ENCODE data around the gene DTL.
"Not testable (repeated sequence)": the region's sequence is repeated elsewhere in the genome, so short reads cannot be mapped to it uniquely, and the experiment has no call there.

DTL gene, protein sequence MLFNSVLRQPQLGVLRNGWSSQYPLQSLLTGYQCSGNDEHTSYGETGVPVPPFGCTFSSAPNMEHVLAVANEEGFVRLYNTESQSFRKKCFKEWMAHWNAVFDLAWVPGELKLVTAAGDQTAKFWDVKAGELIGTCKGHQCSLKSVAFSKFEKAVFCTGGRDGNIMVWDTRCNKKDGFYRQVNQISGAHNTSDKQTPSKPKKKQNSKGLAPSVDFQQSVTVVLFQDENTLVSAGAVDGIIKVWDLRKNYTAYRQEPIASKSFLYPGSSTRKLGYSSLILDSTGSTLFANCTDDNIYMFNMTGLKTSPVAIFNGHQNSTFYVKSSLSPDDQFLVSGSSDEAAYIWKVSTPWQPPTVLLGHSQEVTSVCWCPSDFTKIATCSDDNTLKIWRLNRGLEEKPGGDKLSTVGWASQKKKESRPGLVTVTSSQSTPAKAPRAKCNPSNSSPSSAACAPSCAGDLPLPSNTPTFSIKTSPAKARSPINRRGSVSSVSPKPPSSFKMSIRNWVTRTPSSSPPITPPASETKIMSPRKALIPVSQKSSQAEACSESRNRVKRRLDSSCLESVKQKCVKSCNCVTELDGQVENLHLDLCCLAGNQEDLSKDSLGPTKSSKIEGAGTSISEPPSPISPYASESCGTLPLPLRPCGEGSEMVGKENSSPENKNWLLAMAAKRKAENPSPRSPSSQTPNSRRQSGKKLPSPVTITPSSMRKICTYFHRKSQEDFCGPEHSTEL

DNA sequence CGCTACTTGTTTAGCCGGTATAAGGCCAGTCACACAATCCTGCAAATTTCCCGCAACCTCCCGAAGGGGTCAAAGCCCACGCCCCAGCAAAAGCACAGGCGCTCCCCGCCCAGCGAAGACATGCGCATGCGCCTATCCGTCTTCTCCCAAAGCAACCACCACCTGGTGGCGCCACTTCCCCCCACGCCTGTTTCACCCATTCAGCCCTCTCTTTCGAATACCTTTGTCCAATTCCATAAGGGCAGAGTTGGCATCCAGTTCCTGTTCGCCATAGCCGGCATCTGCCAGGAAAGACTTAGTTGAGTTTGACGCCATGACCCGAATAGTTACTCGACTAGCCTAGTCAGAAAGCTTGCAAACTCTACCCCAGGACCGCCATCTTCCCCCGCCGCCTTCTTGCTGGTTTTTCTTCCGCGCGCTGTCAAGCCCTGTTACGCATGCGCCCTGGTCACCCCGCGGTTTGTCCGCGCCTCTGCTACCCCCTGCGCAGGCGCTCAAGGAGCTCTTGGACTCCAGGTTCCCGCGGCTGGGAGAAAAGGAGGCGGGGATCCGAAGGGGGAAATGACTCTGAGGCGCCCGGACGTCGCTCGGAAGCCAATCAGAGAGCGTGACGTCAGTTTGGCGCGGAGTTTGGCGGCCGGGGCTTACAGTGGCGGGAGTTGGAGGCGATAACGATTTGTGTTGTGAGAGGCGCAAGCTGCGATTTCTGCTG lies at the start of gene DTL, which contains the start of gene INTS7:
Gene DTL (plus strand): TSS at position 626 of the 712 bp plus-strand sequence. CDS start 143 bp downstream, outside the sequence.
Gene INTS7 (minus strand): TSS at position 435 of the 712 bp plus-strand sequence. CDS start 120 bp downstream, at position 315.
- H3K36me3 ChIP-seq (ENCODE audit: insufficient read depth, low read length), result peaks cover 17% of the 10 kb centered on the region
- H3K4me1 ChIP-seq (ENCODE audit: insufficient read depth, low read length), result peaks cover 22% of the 10 kb centered on the region
- H2AFZ ChIP-seq (ENCODE audit: low read depth, low read length), result peak within 1 kb of the TSS; percentile 100
- no peaks in the 10 kb centered on the region for H3K9me3 ChIP-seq (ENCODE audit: low read length)
- no peaks in the 10 kb centered on the region for H3K27me3 ChIP-seq (ENCODE audit: insufficient read depth, low read length)
- H3K4me3 ChIP-seq (ENCODE audit: low read length), result peak within 1 kb of the TSS; percentile 66

DNA sequence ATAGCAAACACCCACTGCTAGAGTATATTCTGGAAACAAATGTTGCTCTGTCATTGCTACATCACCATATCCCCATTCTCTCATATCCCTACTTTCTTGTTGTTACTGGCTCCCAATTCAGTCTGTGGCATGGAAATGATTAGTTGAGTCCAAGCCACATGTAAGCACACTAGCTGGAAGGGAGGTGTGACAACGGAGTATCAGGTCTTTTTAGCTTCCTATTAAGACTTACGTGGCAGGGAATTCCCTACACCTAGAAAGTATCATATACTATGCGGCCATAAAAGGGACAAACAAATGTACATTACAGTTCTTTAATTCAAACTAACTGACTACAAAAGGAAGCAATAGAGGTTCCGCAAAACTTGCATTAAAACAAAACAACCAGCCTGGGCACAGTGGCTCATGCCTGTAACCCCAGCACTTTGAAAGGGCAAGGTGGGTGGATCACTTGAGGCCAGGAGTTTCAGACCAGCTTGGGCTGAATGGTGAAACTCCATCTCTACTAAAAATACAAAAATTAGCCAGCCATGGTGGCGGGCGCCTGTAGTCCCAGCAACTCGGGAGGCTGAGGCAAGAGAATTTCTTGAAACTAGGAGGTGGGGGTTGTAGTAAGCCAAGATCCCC lies 48.8 kb upstream of the DTL start:
- Histone ChIP-seq H3K4me1 (ENCODE audit: insufficient read depth, low read length) (no peaks in the 10 kb centered on the region), H3K4me3 (ENCODE audit: low read length) (no peak overlapping the region), H2AFZ (ENCODE audit: low read depth, low read length) (no peak overlapping the region), H3K27me3 (ENCODE audit: insufficient read depth, low read length) (no peaks in the 10 kb centered on the region), H3K9me3 (ENCODE audit: low read length) (no peaks in the 10 kb centered on the region), H3K36me3 (ENCODE audit: insufficient read depth, low read length) (peaks cover 46% of the 10 kb centered on the region)

DNA sequence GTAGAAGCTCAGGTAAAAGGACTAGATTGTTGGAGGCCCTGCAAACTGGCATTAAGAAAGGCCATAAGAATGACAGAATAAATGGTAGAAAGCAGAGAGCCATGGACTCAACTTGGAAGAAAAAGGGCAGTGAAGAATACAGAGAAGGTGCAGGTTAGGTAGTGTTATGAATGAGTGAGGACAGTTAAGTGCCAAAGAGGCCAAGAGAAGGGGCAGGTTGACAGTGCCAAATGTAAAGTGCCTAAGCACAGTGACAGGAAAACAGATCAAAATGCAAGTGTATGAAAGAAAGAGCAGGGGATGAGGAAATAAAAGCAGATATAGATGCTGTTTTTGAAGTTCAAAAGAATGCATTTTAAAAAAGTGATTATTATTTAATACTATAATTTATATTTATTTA lies 43.9 kb upstream of the DTL start:
- Histone ChIP-seq H3K4me1 (ENCODE audit: insufficient read depth, low read length) (no peaks in the 10 kb centered on the region), H3K36me3 (ENCODE audit: insufficient read depth, low read length) (peaks cover 16% of the 10 kb centered on the region), H3K9me3 (ENCODE audit: low read length) (no peaks in the 10 kb centered on the region)

DNA sequence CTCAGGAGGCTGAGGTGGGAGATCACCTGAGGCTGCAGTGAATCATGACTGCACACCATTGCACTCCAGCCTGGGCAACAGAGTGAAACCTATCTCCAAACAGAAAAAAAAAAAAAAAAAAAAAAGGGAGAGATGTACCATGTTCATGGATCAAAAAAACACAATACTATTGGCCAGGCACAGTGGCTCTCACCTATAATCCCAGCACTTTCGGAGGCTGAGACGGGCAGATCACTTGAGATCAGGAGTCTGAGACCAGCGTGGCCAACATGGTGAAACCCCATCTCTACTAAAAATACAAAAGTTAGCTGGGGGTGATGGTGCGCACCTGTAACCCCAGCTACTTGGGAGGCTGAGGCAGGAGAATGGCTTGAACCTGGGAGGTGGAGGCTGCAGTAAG lies 38.1 kb upstream of the DTL start:
- not testable (repeated sequence) for H3K4me1 ChIP-seq (ENCODE audit: insufficient read depth, low read length); H3K27me3 ChIP-seq (ENCODE audit: insufficient read depth, low read length); H2AFZ ChIP-seq (ENCODE audit: low read depth, low read length); H3K9me3 ChIP-seq (ENCODE audit: low read length); H3K4me3 ChIP-seq (ENCODE audit: low read length)
- H3K36me3 ChIP-seq (ENCODE audit: insufficient read depth, low read length), result peaks cover 15% of the 10 kb centered on the region

More for the DNA sequence above, 43.9 kb upstream of the DTL start:
- Histone ChIP-seq H3K4me3 (ENCODE audit: low read length) (no peak overlapping the region), H3K27me3 (ENCODE audit: insufficient read depth, low read length) (no peaks in the 10 kb centered on the region), H2AFZ (ENCODE audit: low read depth, low read length) (no peak overlapping the region)

DNA sequence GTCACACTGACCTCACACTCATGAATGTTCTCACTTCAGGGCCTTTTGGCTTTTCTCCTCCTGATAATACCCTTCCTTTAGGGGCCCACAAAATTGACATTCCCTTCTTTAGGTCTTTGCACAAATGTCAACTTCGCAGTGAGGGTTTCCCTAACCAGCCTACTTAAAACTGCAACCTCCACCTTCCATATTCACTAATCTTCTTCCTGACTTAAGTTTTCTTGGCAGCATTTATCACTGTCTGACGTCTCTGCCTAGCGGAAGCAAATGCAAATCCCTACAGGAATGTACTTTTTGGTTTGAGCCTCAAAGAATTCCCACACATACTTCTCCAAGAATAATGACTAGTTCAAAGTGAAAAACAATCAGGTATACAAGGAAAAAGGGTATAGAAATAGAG lies 33.0 kb upstream of the DTL start:
- H3K9me3 ChIP-seq (ENCODE audit: low read length), result no peaks in the 10 kb centered on the region

DNA sequence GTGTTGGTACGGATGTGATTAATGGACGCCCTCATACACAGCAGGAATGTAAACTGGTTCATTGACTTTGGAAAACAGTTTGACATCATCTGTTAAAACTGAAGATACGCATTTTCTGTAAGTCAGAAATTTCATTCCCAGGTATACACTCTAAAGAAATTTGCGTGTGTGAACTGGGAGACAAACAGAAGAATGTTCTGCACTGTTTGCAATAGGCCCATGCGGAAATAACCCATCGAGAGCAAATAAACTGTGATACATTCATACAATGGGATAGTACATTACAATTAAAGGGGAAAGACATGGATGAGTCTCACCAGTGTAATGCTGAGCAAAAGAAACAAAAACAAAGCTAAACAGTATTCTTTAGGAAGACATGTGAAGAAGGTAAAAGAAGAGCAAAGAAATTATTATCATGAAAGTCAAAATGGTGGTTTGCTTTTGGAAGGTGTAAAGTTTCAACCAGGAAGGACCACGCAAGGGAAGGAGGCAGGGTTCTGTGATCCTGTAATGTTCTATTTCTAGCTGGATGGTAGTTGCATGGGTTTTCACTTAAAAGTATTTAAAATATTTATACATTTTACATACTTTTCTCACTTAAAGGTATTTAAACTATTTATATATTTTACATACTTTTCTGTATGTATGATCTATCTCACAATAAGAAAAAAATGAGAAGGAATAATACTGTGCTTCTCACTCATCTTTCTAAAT lies 30.5 kb upstream of the DTL start:
- H3K4me3 ChIP-seq (ENCODE audit: low read length), result no peak overlapping the region
- H3K9me3 ChIP-seq (ENCODE audit: low read length), result no peaks in the 10 kb centered on the region
- H3K4me1 ChIP-seq (ENCODE audit: insufficient read depth, low read length), result no peaks in the 10 kb centered on the region
- H3K36me3 ChIP-seq (ENCODE audit: insufficient read depth, low read length), result peaks cover 32% of the 10 kb centered on the region
- H3K27me3 ChIP-seq (ENCODE audit: insufficient read depth, low read length), result no peaks in the 10 kb centered on the region
- no peak overlapping the region for H2AFZ ChIP-seq (ENCODE audit: low read depth, low read length)

More for the DNA sequence above, 33.0 kb upstream of the DTL start:
- no peaks in the 10 kb centered on the region for H3K4me1 ChIP-seq (ENCODE audit: insufficient read depth, low read length)
- no peak overlapping the region for H3K4me3 ChIP-seq (ENCODE audit: low read length)
- no peak overlapping the region for H2AFZ ChIP-seq (ENCODE audit: low read depth, low read length)
- H3K36me3 ChIP-seq (ENCODE audit: insufficient read depth, low read length), result peaks cover 31% of the 10 kb centered on the region
- H3K27me3 ChIP-seq (ENCODE audit: insufficient read depth, low read length), result no peaks in the 10 kb centered on the region

DNA sequence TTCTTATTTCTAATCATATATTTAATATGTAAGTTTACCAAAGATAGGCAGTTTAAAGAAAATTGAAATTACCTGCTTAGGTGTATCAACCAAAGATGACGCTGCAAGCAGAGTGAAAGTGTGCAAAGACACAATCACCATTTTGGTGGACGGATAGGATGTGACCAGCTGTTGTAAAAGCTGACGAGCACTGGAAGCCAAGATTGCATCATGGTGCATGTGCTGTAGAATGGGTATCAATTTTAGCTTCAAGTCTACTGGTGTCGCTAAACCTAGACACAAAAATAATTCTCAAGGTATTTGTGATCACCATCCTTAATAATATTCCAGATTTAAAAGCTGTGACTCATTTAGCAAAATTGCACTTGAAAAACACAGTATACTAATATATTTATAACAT lies 28.4 kb upstream of the DTL start:
- Histone ChIP-seq H3K4me1 (ENCODE audit: insufficient read depth, low read length) (no peaks in the 10 kb centered on the region), H3K36me3 (ENCODE audit: insufficient read depth, low read length) (peaks cover 34% of the 10 kb centered on the region), H3K9me3 (ENCODE audit: low read length) (no peaks in the 10 kb centered on the region), H3K4me3 (ENCODE audit: low read length) (no peak overlapping the region), H2AFZ (ENCODE audit: low read depth, low read length) (no peak overlapping the region), H3K27me3 (ENCODE audit: insufficient read depth, low read length) (no peaks in the 10 kb centered on the region)

DNA sequence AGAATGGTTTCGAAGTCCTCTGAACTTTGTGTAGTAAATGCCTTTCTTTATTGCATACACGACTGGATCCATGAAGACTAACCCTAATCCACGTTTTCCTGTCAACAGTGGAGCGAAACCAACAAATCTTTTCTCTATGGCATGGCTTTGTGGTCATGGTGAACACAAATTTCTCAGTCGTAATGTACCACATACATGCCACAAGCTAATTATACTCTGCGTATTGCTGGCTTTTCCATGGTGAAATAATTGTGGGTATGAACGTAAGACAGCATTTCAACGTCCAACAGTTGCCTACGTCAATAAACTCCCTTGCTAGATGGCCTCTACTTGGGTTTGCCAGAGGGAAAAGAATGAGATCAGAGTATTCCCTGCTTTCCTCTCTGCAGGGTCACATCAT lies 27.7 kb upstream of the DTL start:
- Histone ChIP-seq H3K36me3 (ENCODE audit: insufficient read depth, low read length) (peaks cover 34% of the 10 kb centered on the region), H2AFZ (ENCODE audit: low read depth, low read length) (no peak overlapping the region), H3K9me3 (ENCODE audit: low read length) (no peaks in the 10 kb centered on the region), H3K4me3 (ENCODE audit: low read length) (no peak overlapping the region), H3K27me3 (ENCODE audit: insufficient read depth, low read length) (no peaks in the 10 kb centered on the region), H3K4me1 (ENCODE audit: insufficient read depth, low read length) (no peaks in the 10 kb centered on the region)

DNA sequence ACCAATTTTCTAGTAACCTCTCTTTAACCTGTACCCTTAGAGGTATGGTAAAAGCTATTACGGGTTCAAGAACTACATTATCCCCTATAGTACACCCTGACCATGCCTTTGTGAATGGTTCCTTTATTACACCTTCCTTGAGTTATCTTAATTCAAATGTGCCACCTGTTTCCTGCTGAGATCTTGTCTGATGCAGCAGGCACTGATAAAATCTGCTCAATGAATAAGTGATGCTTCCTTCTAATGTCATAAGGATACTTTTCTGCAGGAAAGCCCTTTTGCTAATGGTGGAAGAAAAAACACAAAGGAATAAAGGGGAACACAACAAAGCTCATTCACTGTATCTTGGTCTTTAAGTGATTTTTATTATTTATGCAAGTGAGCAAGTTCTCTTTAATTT lies 26.0 kb upstream of the DTL start:
- H2AFZ ChIP-seq (ENCODE audit: low read depth, low read length), result no peak overlapping the region
- no peaks in the 10 kb centered on the region for H3K9me3 ChIP-seq (ENCODE audit: low read length)
- no peaks in the 10 kb centered on the region for H3K4me1 ChIP-seq (ENCODE audit: insufficient read depth, low read length)
- no peaks in the 10 kb centered on the region for H3K27me3 ChIP-seq (ENCODE audit: insufficient read depth, low read length)
- H3K4me3 ChIP-seq (ENCODE audit: low read length), result no peak overlapping the region
- H3K36me3 ChIP-seq (ENCODE audit: insufficient read depth, low read length), result peaks cover 33% of the 10 kb centered on the region

DNA sequence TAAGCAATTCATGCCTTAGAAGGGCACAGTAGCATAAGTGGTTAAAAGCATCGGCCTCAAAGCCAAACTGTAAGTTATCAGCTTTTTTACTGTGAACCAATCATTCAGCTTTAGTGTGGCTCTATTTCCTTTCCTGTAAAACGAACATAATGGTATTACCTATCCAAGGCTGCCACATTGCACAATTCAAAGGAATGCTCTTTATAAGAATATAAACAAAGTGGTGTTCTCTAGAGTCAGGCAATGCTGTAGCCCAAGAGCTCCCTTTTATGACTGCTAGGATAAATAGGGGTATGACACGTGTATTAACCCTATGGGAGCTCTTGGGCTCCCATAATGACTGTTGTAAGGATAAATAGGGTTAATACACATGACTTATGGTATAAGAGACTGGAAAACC lies 25.5 kb upstream of the DTL start:
- no peak overlapping the region for H3K4me3 ChIP-seq (ENCODE audit: low read length)
- H3K27me3 ChIP-seq (ENCODE audit: insufficient read depth, low read length), result no peaks in the 10 kb centered on the region
- H2AFZ ChIP-seq (ENCODE audit: low read depth, low read length), result no peak overlapping the region
- H3K36me3 ChIP-seq (ENCODE audit: insufficient read depth, low read length), result peaks cover 31% of the 10 kb centered on the region
- no peaks in the 10 kb centered on the region for H3K9me3 ChIP-seq (ENCODE audit: low read length)
- H3K4me1 ChIP-seq (ENCODE audit: insufficient read depth, low read length), result no peaks in the 10 kb centered on the region

DNA sequence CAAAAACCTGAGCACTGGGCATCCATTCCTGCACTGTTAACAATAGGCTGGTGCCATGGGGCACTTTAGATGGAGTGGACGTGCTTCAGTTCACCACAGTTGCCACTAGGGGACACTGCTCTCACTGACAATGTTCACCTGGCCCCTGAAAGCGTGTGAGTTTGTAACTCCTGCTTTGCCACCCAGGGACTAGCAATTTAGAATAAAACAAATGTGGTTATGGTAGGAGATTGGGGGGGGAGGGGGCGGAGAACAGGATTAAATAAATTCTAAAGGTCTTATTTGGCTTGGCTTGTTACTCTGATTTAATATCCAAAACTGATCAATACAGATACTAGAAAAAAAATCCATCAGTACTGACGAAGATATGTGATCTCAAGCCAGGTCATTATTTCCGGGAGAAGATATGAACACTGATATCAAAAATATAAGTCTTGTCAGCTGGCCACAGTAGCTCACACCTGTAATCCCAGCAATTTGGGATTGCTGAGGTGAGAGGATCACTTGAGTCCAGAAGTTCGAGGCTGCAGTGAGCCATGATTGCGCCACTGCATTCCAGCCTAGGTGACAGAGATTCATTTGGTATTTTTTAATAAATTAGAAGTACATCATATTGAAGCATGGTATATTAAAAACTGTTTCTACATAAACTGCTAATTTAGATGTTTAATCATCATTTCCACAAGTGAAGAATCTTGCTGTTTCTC lies 23.4 kb upstream of the DTL start:
- Histone ChIP-seq H3K4me1 (ENCODE audit: insufficient read depth, low read length) (no peaks in the 10 kb centered on the region), H3K36me3 (ENCODE audit: insufficient read depth, low read length) (peaks cover 32% of the 10 kb centered on the region), H3K9me3 (ENCODE audit: low read length) (no peaks in the 10 kb centered on the region), H2AFZ (ENCODE audit: low read depth, low read length) (no peak overlapping the region), H3K27me3 (ENCODE audit: insufficient read depth, low read length) (no peaks in the 10 kb centered on the region), H3K4me3 (ENCODE audit: low read length) (no peak overlapping the region)

DNA sequence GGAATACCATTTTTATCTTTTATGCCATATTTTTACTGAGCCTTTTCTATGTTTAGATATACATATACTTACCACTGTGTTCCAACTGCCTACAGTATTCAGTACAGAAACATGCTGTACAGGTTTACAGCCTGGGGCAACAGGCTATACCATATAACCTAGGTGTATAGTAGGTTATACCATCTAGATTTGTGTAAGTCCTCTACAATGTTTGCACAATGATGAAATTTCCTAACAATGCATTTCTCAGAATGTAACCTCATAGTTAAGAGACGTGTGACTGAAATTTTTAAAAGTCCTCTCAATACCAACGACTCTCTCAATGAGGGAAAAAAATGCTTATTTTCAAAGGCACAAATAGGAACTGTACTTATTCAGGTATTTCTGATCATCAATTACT lies 21.9 kb upstream of the DTL start:
- Histone ChIP-seq H3K4me3 (ENCODE audit: low read length) (no peak overlapping the region), H3K4me1 (ENCODE audit: insufficient read depth, low read length) (no peaks in the 10 kb centered on the region), H3K36me3 (ENCODE audit: insufficient read depth, low read length) (peaks cover 29% of the 10 kb centered on the region), H2AFZ (ENCODE audit: low read depth, low read length) (no peak overlapping the region), H3K9me3 (ENCODE audit: low read length) (no peaks in the 10 kb centered on the region), H3K27me3 (ENCODE audit: insufficient read depth, low read length) (no peaks in the 10 kb centered on the region)

Data from neuron (in vitro differentiated cells).